ENCODE measurements around the gene TACR1.
"Not testable (repeated sequence)": the region's sequence is repeated elsewhere in the genome, so short reads cannot be mapped to it uniquely, and the experiment has no call there.

The TACR1 gene

DNA sequence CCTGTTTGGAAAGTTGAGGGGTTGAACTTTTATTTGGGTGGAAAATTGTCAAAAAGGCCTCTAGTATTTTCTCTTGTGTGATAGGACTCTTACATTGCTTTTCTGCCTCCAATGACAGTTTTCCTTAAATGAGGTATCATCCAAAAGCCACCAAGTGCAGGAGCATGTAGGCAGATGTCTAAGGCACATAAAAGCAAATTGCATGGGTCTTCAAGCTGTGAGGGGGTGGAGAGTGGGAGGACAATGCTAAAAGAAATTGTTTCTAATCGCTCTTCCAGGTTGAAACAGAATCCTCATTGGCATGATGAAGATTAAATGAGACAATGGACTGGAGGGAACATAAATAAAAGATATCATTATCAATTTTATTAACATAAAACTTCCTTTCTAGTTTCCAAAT lies 6.8 kb downstream of the TACR1 start:
- Histone ChIP-seq H3K9me3 (replicated peaks; ENCODE audit: low read length) (no peaks in the 10 kb centered on the region), H3K9ac (ENCODE audit: low read depth, low read length) (no peak overlapping the region), H3K36me3 (ENCODE audit: insufficient read depth, low read length) (no peaks in the 10 kb centered on the region), H3K4me2 (ENCODE audit: low read length) (no peak overlapping the region), H3K27me3 (ENCODE audit: control insufficient read depth, insufficient read depth, low read length) (peaks cover 33% of the 10 kb centered on the region), H3K4me3 (ENCODE audit: low read length) (no peak overlapping the region), H3K4me1 (ENCODE audit: control insufficient read depth, insufficient read depth, low read length) (no peaks in the 10 kb centered on the region)

DNA sequence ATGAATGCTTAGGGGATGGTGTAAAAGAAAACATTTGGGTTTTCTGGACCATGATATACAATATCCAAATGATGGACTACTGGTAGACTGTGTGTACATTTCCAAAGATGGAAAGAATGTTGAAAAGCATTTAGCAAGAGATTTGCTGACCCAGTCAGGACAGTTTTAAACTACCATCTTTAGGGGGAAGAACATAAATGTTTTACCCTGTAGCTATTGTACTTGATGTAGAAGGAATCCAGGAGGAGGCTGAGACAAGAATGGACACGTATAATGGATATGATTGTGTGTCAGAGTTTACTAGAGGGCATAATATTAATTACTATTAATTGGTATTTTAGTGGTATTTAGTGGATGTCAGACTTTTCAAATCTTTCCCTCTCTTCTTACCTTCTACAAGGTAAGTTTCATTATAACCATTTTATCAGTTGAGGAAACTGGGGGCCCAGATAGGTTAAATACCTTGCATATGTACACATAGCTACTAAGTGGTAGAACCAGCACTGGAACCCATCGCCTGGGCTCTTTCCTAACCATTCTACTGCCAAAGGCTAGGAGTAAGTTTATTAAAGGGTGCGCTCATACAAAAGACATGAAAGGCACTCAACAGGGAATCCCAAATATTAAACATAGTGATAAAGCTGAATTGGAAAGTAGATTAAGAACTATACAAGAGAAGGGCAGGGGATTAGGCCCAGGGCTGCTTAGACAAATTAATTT lies 8.9 kb downstream of the TACR1 start:
- Histone ChIP-seq H3K27me3 (ENCODE audit: control insufficient read depth, insufficient read depth, low read length) (peaks cover 15% of the 10 kb centered on the region), H3K36me3 (ENCODE audit: insufficient read depth, low read length) (no peaks in the 10 kb centered on the region)

DNA sequence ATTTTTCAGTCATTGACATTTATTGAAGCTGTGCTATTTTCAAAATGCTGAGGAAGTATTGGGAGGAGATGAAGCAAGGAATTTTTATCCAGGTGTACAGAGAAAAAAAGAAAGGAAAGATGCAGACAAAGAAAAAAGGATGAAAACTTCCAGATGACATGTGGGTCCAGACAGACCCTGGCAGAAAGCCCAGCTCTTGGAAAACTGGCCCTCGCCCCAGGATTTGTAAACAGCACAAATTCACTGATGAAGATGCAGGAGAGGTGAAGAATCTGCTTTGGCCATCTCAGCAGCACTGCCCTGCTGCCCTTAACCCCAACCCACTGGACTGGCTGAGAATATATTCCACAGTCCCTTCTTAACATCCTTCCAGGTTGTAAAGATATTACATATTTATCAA lies 12.5 kb downstream of the TACR1 start:
- Histone ChIP-seq H3K36me3 (ENCODE audit: insufficient read depth, low read length) (no peaks in the 10 kb centered on the region), H3K4me2 (ENCODE audit: low read length) (no peak overlapping the region), H3K4me1 (ENCODE audit: control insufficient read depth, insufficient read depth, low read length) (no peaks in the 10 kb centered on the region), H3K27me3 (ENCODE audit: control insufficient read depth, insufficient read depth, low read length) (no peaks in the 10 kb centered on the region), H3K9me3 (replicated peaks; ENCODE audit: low read length) (no peaks in the 10 kb centered on the region), H3K9ac (ENCODE audit: low read depth, low read length) (no peak overlapping the region), H3K4me3 (ENCODE audit: low read length) (no peak overlapping the region)

More for the DNA sequence above, 8.9 kb downstream of the TACR1 start:
- Histone ChIP-seq H3K9ac (ENCODE audit: low read depth, low read length) (no peak overlapping the region), H3K4me2 (ENCODE audit: low read length) (no peak overlapping the region), H3K4me3 (ENCODE audit: low read length) (no peak overlapping the region), H3K4me1 (ENCODE audit: control insufficient read depth, insufficient read depth, low read length) (no peaks in the 10 kb centered on the region), H3K9me3 (replicated peaks; ENCODE audit: low read length) (no peaks in the 10 kb centered on the region)

DNA sequence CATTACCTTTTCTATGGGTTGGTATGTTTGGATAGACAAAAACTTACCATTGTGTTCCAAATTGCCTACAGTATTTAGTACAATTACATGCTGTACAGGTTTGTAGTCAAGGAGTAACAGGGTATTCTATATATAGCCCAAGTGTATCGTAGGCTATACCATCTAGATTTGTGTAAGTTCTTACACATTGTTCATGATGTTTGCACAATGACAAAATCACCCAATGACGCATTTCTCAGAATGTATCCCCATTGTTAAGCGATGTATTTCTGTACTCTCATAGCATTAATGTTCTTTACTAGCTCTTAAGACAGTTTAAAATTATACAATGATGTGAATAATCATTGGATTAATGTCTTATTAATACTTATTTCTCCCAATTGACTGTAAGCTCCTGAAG lies 16.7 kb downstream of the TACR1 start:
- Histone ChIP-seq H3K4me1 (ENCODE audit: control insufficient read depth, insufficient read depth, low read length) (no peaks in the 10 kb centered on the region), H3K36me3 (ENCODE audit: insufficient read depth, low read length) (no peaks in the 10 kb centered on the region), H3K9ac (ENCODE audit: low read depth, low read length) (no peak overlapping the region), H3K4me2 (ENCODE audit: low read length) (no peak overlapping the region), H3K9me3 (replicated peaks; ENCODE audit: low read length) (no peaks in the 10 kb centered on the region), H3K27me3 (ENCODE audit: control insufficient read depth, insufficient read depth, low read length) (no peaks in the 10 kb centered on the region), H3K4me3 (ENCODE audit: low read length) (no peak overlapping the region)

DNA sequence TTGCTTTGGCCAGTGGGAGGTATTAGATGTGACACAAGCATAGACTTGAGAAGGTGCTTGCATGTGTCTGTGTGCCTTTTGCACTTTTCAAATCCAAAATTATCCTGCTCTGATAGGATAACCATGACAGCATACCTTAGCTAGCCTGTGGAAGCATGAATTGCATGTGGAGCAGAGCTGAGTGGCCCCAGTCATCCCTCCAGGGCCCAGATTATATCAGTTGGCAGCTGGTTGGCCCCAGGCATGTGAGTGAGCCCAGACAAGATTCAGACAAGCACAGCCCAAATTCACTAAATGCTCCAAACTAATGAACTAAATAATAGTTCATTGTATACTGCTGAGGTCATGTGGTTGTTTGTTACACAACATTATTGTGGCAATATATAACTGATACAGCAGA lies 18.8 kb downstream of the TACR1 start:
- no peak overlapping the region for H3K9ac ChIP-seq (ENCODE audit: low read depth, low read length)
- no peak overlapping the region for H3K4me2 ChIP-seq (ENCODE audit: low read length)
- no peaks in the 10 kb centered on the region for H3K27me3 ChIP-seq (ENCODE audit: control insufficient read depth, insufficient read depth, low read length)
- no peaks in the 10 kb centered on the region for H3K4me1 ChIP-seq (ENCODE audit: control insufficient read depth, insufficient read depth, low read length)
- no peaks in the 10 kb centered on the region for H3K9me3 ChIP-seq (replicated peaks; ENCODE audit: low read length)
- no peaks in the 10 kb centered on the region for H3K36me3 ChIP-seq (ENCODE audit: insufficient read depth, low read length)
- no peak overlapping the region for H3K4me3 ChIP-seq (ENCODE audit: low read length)

DNA sequence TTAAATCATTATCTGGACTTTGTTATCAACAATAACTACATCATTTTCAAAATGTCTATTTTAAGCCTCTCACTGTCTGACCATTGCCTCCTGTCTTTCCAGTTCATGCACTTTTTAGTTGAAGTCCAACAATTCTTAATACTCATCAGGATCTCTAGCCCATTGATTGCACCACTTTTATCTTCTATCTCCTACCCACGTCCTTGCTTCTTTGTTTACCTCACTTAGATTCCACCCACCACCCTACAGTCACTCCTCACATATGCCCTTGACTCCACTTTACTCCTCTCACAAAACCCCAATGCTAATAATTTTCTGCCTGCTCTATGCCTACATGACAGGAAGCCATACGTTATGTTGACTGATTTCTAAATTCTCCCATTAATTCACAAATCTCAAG lies 21.9 kb downstream of the TACR1 start:
- Histone ChIP-seq H3K4me1 (ENCODE audit: control insufficient read depth, insufficient read depth, low read length) (no peaks in the 10 kb centered on the region), H3K4me2 (ENCODE audit: low read length) (no peak overlapping the region), H3K4me3 (ENCODE audit: low read length) (no peak overlapping the region), H3K9ac (ENCODE audit: low read depth, low read length) (no peak overlapping the region), H3K27me3 (ENCODE audit: control insufficient read depth, insufficient read depth, low read length) (no peaks in the 10 kb centered on the region), H3K36me3 (ENCODE audit: insufficient read depth, low read length) (no peaks in the 10 kb centered on the region), H3K9me3 (replicated peaks; ENCODE audit: low read length) (no peaks in the 10 kb centered on the region)

- Histone ChIP-seq H3K36me3 (ENCODE audit: insufficient read depth, low read length) (no peaks in the 10 kb centered on the region), H3K9me3 (replicated peaks; ENCODE audit: low read length) (no peaks in the 10 kb centered on the region), H3K4me3 (ENCODE audit: low read length) (no peak overlapping the region), H3K4me2 (ENCODE audit: low read length) (no peak overlapping the region), H3K9ac (ENCODE audit: low read depth, low read length) (no peak overlapping the region), H3K4me1 (ENCODE audit: control insufficient read depth, insufficient read depth, low read length) (no peaks in the 10 kb centered on the region), H3K27me3 (ENCODE audit: control insufficient read depth, insufficient read depth, low read length) (no peaks in the 10 kb centered on the region)
These were observed 23.9 kb downstream of the TACR1 start for GRCh38 chr2:75175456-75175855.

DNA sequence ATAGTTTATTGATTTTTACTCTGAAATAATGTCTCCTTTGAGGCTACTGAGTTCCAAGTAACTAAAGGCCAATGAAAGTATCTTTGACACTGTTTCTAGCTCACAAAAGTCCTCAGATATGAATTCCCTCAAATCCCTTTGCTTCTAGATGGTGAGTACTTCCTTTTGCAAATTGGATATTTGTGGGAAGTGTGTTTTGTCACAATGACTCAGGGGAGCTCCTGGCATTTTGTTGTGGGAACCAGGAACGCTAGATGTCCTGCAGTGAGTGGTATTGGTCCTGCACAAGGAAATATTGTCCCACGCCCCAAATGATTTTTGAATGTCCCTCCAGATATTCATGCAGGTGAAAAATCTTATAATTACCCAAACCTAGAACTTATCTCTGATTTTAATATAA lies 24.3 kb downstream of the TACR1 start:
- no peak overlapping the region for H3K4me2 ChIP-seq (ENCODE audit: low read length)
- H3K36me3 ChIP-seq (ENCODE audit: insufficient read depth, low read length) = no peaks in the 10 kb centered on the region
- no peaks in the 10 kb centered on the region for H3K4me1 ChIP-seq (ENCODE audit: control insufficient read depth, insufficient read depth, low read length)
- H3K4me3 ChIP-seq (ENCODE audit: low read length) = no peak overlapping the region
- H3K9me3 ChIP-seq (replicated peaks; ENCODE audit: low read length) = no peaks in the 10 kb centered on the region
- no peaks in the 10 kb centered on the region for H3K27me3 ChIP-seq (ENCODE audit: control insufficient read depth, insufficient read depth, low read length)
- no peak overlapping the region for H3K9ac ChIP-seq (ENCODE audit: low read depth, low read length)

DNA sequence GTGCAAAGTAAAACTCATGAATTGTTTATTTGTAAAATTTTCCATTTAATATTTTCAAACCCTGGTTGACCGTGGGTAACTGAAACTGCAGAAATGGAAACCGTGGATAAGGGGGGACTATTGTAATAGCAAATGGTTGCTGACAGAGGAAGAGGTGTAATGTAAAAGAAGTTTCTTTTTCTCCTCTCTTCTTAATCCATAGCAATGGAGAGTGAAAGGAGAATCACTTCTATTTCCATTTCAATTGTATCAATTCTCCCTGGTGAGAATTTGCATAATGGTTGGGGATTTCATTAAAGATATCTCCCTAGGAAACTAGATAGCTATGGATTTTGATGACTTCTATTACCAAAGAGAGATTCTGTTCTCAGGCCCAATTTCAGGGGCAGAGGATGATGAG lies 24.8 kb downstream of the TACR1 start:
- Histone ChIP-seq H3K4me3 (ENCODE audit: low read length) (no peak overlapping the region), H3K27me3 (ENCODE audit: control insufficient read depth, insufficient read depth, low read length) (no peaks in the 10 kb centered on the region), H3K4me1 (ENCODE audit: control insufficient read depth, insufficient read depth, low read length) (no peaks in the 10 kb centered on the region), H3K36me3 (ENCODE audit: insufficient read depth, low read length) (no peaks in the 10 kb centered on the region), H3K9me3 (replicated peaks; ENCODE audit: low read length) (no peaks in the 10 kb centered on the region), H3K4me2 (ENCODE audit: low read length) (no peak overlapping the region), H3K9ac (ENCODE audit: low read depth, low read length) (no peak overlapping the region)

DNA sequence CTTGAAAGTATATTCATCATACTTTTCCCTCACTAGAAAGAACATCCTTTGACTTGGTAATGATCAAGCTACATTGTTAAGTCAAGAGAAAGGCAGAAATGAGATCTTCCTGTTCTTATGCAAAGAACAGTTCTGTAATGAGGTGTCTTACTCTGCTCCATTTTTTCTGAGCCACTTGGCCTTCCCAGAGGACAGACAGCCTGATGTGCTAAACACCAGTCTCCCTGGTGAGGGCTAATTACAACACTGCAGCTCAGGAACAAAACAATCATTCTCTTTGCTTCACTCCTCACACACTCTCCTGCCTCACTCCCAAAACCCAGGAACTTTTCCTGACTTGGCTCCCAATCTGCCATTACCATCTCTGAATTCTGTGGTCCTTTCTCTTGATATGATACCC lies 25.6 kb downstream of the TACR1 start:
- Histone ChIP-seq H3K4me3 (ENCODE audit: low read length) (no peak overlapping the region), H3K9ac (ENCODE audit: low read depth, low read length) (no peak overlapping the region), H3K9me3 (replicated peaks; ENCODE audit: low read length) (no peaks in the 10 kb centered on the region), H3K27me3 (ENCODE audit: control insufficient read depth, insufficient read depth, low read length) (no peaks in the 10 kb centered on the region), H3K4me1 (ENCODE audit: control insufficient read depth, insufficient read depth, low read length) (no peaks in the 10 kb centered on the region), H3K4me2 (ENCODE audit: low read length) (no peak overlapping the region), H3K36me3 (ENCODE audit: insufficient read depth, low read length) (no peaks in the 10 kb centered on the region)

- not testable (repeated sequence) for H3K4me2 ChIP-seq (ENCODE audit: low read length); H3K4me1 ChIP-seq (ENCODE audit: control insufficient read depth, insufficient read depth, low read length); H3K36me3 ChIP-seq (ENCODE audit: insufficient read depth, low read length); H3K27me3 ChIP-seq (ENCODE audit: control insufficient read depth, insufficient read depth, low read length); H3K4me3 ChIP-seq (ENCODE audit: low read length); H3K9me3 ChIP-seq (replicated peaks; ENCODE audit: low read length); H3K9ac ChIP-seq (ENCODE audit: low read depth, low read length)
These were observed 27.9 kb downstream of the TACR1 start for GRCh38 chr2:75171423-75171822.

GRCh38 chr2:75170889-75171288 lies 28.4 kb downstream of the TACR1 start:
- Histone ChIP-seq H3K4me3 (ENCODE audit: low read length) (no peak overlapping the region), H3K4me2 (ENCODE audit: low read length) (no peak overlapping the region), H3K9ac (ENCODE audit: low read depth, low read length) (no peak overlapping the region), H3K4me1 (ENCODE audit: control insufficient read depth, insufficient read depth, low read length) (no peaks in the 10 kb centered on the region), H3K27me3 (ENCODE audit: control insufficient read depth, insufficient read depth, low read length) (no peaks in the 10 kb centered on the region), H3K36me3 (ENCODE audit: insufficient read depth, low read length) (no peaks in the 10 kb centered on the region), H3K9me3 (replicated peaks; ENCODE audit: low read length) (no peaks in the 10 kb centered on the region)
